ENCODE results near the gene DNAH17. TPM values are rescaled to one million over a fixed set of nuclear protein-coding genes. Genes with fewer than 3 reads are reported as not detected.

The DNAH17 gene
- total RNA-seq, 1 donor from 2014 or later, result 0.25 TPM

GRCh38 chr17:78563189-78564145, 13.7 kb downstream of the DNAH17 start:
- no peak for TF ChIP-seq CTCF (IDR thresholded peaks at IDR 0.05; ENCODE audit: insufficient read depth, low read length, poor library complexity, severe bottlenecking)
- no peak for DNase-seq (ENCODE audit: low read depth)
- no peak overlapping the region for H3K4me3 ChIP-seq (ENCODE audit: low read depth, low read length)
- H3K36me3 ChIP-seq (ENCODE audit: control insufficient read depth, insufficient read depth, low read length), result no peaks in the 10 kb centered on the region
- peaks cover 2% of the 10 kb centered on the region for H3K27me3 ChIP-seq (ENCODE audit: control insufficient read depth, insufficient read depth, low read length)

GRCh38 chr17:78562734-78563133, 14.5 kb downstream of the DNAH17 start:
- H3K36me3 ChIP-seq (ENCODE audit: control insufficient read depth, insufficient read depth, low read length), result no peaks in the 10 kb centered on the region
- DNase-seq (ENCODE audit: low read depth), result no peak
- TF ChIP-seq CTCF (IDR thresholded peaks at IDR 0.05; ENCODE audit: insufficient read depth, low read length, poor library complexity, severe bottlenecking), result no peak
- H3K27me3 ChIP-seq (ENCODE audit: control insufficient read depth, insufficient read depth, low read length), result peaks cover 2% of the 10 kb centered on the region
- H3K4me3 ChIP-seq (ENCODE audit: low read depth, low read length), result no peak overlapping the region

GRCh38 chr17:78561166-78561565, 16.0 kb downstream of the DNAH17 start:
- no peak for TF ChIP-seq CTCF (IDR thresholded peaks at IDR 0.05; ENCODE audit: insufficient read depth, low read length, poor library complexity, severe bottlenecking)
- no peak for DNase-seq (ENCODE audit: low read depth)
- Histone ChIP-seq H3K4me3 (ENCODE audit: low read depth, low read length) (no peak overlapping the region), H3K36me3 (ENCODE audit: control insufficient read depth, insufficient read depth, low read length) (no peaks in the 10 kb centered on the region), H3K27me3 (ENCODE audit: control insufficient read depth, insufficient read depth, low read length) (no peaks in the 10 kb centered on the region)

- Histone ChIP-seq H3K27me3 (ENCODE audit: control insufficient read depth, insufficient read depth, low read length) (no peaks in the 10 kb centered on the region), H3K36me3 (ENCODE audit: control insufficient read depth, insufficient read depth, low read length) (no peaks in the 10 kb centered on the region), H3K4me3 (ENCODE audit: low read depth, low read length) (no peak overlapping the region)
- DNase-seq (ENCODE audit: low read depth), result no peak
- TF ChIP-seq CTCF (IDR thresholded peaks at IDR 0.05; ENCODE audit: insufficient read depth, low read length, poor library complexity, severe bottlenecking), result no peak
Observed at GRCh38 chr17:78560731-78561130, 16.5 kb downstream of the DNAH17 start.

- no peak for TF ChIP-seq CTCF (IDR thresholded peaks at IDR 0.05; ENCODE audit: insufficient read depth, low read length, poor library complexity, severe bottlenecking)
- H3K4me3 ChIP-seq (ENCODE audit: low read depth, low read length), result no peak overlapping the region
Observed at GRCh38 chr17:78559749-78560368, 17.3 kb downstream of the DNAH17 start.

More at GRCh38 chr17:78559749-78560368, 17.3 kb downstream of the DNAH17 start:
- Histone ChIP-seq H3K27me3 (ENCODE audit: control insufficient read depth, insufficient read depth, low read length) (no peaks in the 10 kb centered on the region), H3K36me3 (ENCODE audit: control insufficient read depth, insufficient read depth, low read length) (no peaks in the 10 kb centered on the region)
- no peak for DNase-seq (ENCODE audit: low read depth)
